ENCODE results near the gene CENPN.

- TF ChIP-seq, protein P1, sequence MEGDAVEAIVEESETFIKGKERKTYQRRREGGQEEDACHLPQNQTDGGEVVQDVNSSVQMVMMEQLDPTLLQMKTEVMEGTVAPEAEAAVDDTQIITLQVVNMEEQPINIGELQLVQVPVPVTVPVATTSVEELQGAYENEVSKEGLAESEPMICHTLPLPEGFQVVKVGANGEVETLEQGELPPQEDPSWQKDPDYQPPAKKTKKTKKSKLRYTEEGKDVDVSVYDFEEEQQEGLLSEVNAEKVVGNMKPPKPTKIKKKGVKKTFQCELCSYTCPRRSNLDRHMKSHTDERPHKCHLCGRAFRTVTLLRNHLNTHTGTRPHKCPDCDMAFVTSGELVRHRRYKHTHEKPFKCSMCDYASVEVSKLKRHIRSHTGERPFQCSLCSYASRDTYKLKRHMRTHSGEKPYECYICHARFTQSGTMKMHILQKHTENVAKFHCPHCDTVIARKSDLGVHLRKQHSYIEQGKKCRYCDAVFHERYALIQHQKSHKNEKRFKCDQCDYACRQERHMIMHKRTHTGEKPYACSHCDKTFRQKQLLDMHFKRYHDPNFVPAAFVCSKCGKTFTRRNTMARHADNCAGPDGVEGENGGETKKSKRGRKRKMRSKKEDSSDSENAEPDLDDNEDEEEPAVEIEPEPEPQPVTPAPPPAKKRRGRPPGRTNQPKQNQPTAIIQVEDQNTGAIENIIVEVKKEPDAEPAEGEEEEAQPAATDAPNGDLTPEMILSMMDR (IDR thresholded peaks at IDR 0.05 in 2 of 3, conservative IDR thresholded peaks at IDR 0.05 in 1 of 3; ENCODE audit: borderline replicate concordance in 1 of 3, insufficient read depth in 1 of 3, low read depth in 2 of 3, low read length in 2 of 3) = peak in 2 of 3 experiments; percentile 70 to 89; a peak in 4 of 6 replicates
- TF ChIP-seq ATF3 (IDR thresholded peaks at IDR 0.05) = no peak
- no peak for TF ChIP-seq POLR2A (IDR thresholded peaks at IDR 0.05; ENCODE audit: borderline replicate concordance, extremely low read depth, insufficient read depth, insufficient read length)
- TF ChIP-seq, protein P2, sequence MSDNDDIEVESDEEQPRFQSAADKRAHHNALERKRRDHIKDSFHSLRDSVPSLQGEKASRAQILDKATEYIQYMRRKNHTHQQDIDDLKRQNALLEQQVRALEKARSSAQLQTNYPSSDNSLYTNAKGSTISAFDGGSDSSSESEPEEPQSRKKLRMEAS (IDR thresholded peaks at IDR 0.05) = no peak
- TF ChIP-seq YY1 (IDR thresholded peaks at IDR 0.05; ENCODE audit: extremely low read depth, insufficient replicate concordance, low read depth, low read length) = no peak
- no peak for TF ChIP-seq RAD21 (IDR thresholded peaks at IDR 0.05; ENCODE audit: low read depth)
- no peak for TF ChIP-seq SIN3A (IDR thresholded peaks at IDR 0.05; ENCODE audit: low read depth)
- TF ChIP-seq EZH2 (IDR thresholded peaks at IDR 0.05) = no peak
- TF ChIP-seq EZH2phosphoT487 (IDR thresholded peaks at IDR 0.05; ENCODE audit: borderline replicate concordance) = no peak
- no peak for TF ChIP-seq ZNF274 (IDR thresholded peaks at IDR 0.05; ENCODE audit: low read depth, low read length)
- no peak for TF ChIP-seq ELF1 (IDR thresholded peaks at IDR 0.05; ENCODE audit: borderline replicate concordance, low read depth)
- TF ChIP-seq, protein P3, sequence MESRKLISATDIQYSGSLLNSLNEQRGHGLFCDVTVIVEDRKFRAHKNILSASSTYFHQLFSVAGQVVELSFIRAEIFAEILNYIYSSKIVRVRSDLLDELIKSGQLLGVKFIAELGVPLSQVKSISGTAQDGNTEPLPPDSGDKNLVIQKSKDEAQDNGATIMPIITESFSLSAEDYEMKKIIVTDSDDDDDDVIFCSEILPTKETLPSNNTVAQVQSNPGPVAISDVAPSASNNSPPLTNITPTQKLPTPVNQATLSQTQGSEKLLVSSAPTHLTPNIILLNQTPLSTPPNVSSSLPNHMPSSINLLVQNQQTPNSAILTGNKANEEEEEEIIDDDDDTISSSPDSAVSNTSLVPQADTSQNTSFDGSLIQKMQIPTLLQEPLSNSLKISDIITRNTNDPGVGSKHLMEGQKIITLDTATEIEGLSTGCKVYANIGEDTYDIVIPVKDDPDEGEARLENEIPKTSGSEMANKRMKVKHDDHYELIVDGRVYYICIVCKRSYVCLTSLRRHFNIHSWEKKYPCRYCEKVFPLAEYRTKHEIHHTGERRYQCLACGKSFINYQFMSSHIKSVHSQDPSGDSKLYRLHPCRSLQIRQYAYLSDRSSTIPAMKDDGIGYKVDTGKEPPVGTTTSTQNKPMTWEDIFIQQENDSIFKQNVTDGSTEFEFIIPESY (IDR thresholded peaks at IDR 0.05; ENCODE audit: extremely low read depth, insufficient replicate concordance, low read length) = no peak
- no peak for TF ChIP-seq CEBPB (IDR thresholded peaks at IDR 0.05; ENCODE audit: low read depth)
- TF ChIP-seq JUND (IDR thresholded peaks at IDR 0.05) = no peak
These were observed 2.2 kb upstream of the CENPN start for GRCh38 chr16:81004646-81005353.
